CD14-positive monocyte (primary cell): Measurements from ENCODE around the gene MED12L. TPM values are rescaled to one million over a fixed set of nuclear protein-coding genes. Genes with fewer than 3 reads are reported as not detected.

ENCODE experiments used
- DNase-seq, 3 donors: peaks; one replicate each; pipeline ENCODE4 v3.0.0-alpha.2; 2011 to 2022
- H2AFZ ChIP-seq: 2 replicates; pipeline ENCODE4 v1.6.0; 2012; ENCODE audit warnings: mild to moderate bottlenecking, low read depth, low read length, inconsistent platforms; ENCODE audit not compliant: insufficient read depth, poor library complexity, severe bottlenecking
- H3K27ac ChIP-seq, 2 donors: 1 replicate in 1 of 2; 2 replicates in 1 of 2; pipeline ENCODE4 v1.5.1; 2012 to 2013; ENCODE audit warnings: low read length in 2 of 2, control low read depth in 1 of 2, inconsistent platforms in 1 of 2, low read depth in 1 of 2, mild to moderate bottlenecking in 1 of 2
- H3K27me3 ChIP-seq, 2 donors: one replicate each; pipeline versions ENCODE4 v1.6.0 to v1.6.1; 2011 to 2013; ENCODE audit warnings: low read length in 2 of 2; ENCODE audit not compliant: control insufficient read depth in 2 of 2, insufficient read depth in 2 of 2
- H3K36me3 ChIP-seq, 2 donors: replicated peaks in 1 of 2; 1 replicate in 1 of 2; 2 replicates in 1 of 2; pipeline versions ENCODE4 v1.5.1 to v1.6.1; 2012 to 2013; ENCODE audit warnings: low read length in 2 of 2, control low read depth in 1 of 2, inconsistent platforms in 1 of 2, mild to moderate bottlenecking in 1 of 2; ENCODE audit not compliant: insufficient read depth in 2 of 2, control insufficient read depth in 1 of 2
- H3K4me1 ChIP-seq, 2 donors: 1 replicate in 1 of 2; 2 replicates in 1 of 2; pipeline versions ENCODE4 v1.5.1 to v1.6.1; 2012 to 2013; ENCODE audit warnings: low read length in 2 of 2, control low read depth in 1 of 2, inconsistent platforms in 1 of 2, mild to moderate bottlenecking in 1 of 2, moderate library complexity in 1 of 2; ENCODE audit not compliant: insufficient read depth in 2 of 2, control insufficient read depth in 1 of 2
- H3K4me2 ChIP-seq: replicated peaks from 2 replicates; pipeline ENCODE3; 2012; ENCODE audit warnings: low read length, moderate library complexity, mild to moderate bottlenecking; ENCODE audit not compliant: poor library complexity, severe bottlenecking; ENCODE audit errors: extremely low read depth
- H3K4me3 ChIP-seq, 3 experiments: fragments of 200-600 bp in 1 of 3; sonication (generic) in 1 of 3; replicated peaks in 1 of 3; 1 replicate in 2 of 3; 2 replicates in 1 of 3; pipeline ENCODE4 v1.5.1; 2011 to 2013; ENCODE audit warnings: low read length in 3 of 3, mild to moderate bottlenecking in 3 of 3, control low read depth in 2 of 3, low read depth in 2 of 3, inconsistent platforms in 1 of 3, moderate library complexity in 1 of 3
- H3K79me2 ChIP-seq: 2 replicates; pipeline ENCODE4 v1.6.0; 2012; ENCODE audit warnings: mild to moderate bottlenecking, control low read depth, inconsistent platforms, low read length, moderate library complexity; ENCODE audit not compliant: insufficient read depth
- H3K9ac ChIP-seq: 2 replicates; pipeline ENCODE4 v1.6.0; 2017; ENCODE audit warnings: low read length, mild to moderate bottlenecking; ENCODE audit not compliant: insufficient read depth, poor library complexity, severe bottlenecking
- H3K9me3 ChIP-seq, 2 donors: replicated peaks in 1 of 2; 1 replicate in 1 of 2; 2 replicates in 1 of 2; pipeline versions ENCODE4 v1.5.1 to v1.6.1; 2012 to 2013; ENCODE audit warnings: low read length in 2 of 2, control low read depth in 1 of 2; ENCODE audit not compliant: control insufficient read depth in 1 of 2, insufficient read depth in 1 of 2
- H4K20me1 ChIP-seq: 2 replicates; pipeline ENCODE4 v1.6.0; 2012; ENCODE audit warnings: mild to moderate bottlenecking, low read length, control low read depth, moderate library complexity; ENCODE audit not compliant: insufficient read depth
- H3K27ac Mint-ChIP-seq, 7 donors: one replicate each; pipeline ENCODE4 v1.8.0; 2020; ENCODE audit warnings: mild to moderate bottlenecking in 7 of 7, mixed read lengths in 7 of 7, moderate library complexity in 6 of 7, inconsistent platforms in 2 of 7
- H3K27me3 Mint-ChIP-seq, 3 donors: one replicate each; pipeline ENCODE4 v1.8.0; 2021 to 2022; ENCODE audit warnings: low read depth in 3 of 3, mild to moderate bottlenecking in 3 of 3, mixed read lengths in 3 of 3, moderate library complexity in 3 of 3, inconsistent platforms in 1 of 3
- H3K36me3 Mint-ChIP-seq, 2 donors: one replicate each; pipeline ENCODE4 v1.8.0; 2020; ENCODE audit warnings: mixed read lengths in 2 of 2, inconsistent platforms in 1 of 2, mild to moderate bottlenecking in 1 of 2
- H3K4me1 Mint-ChIP-seq: one replicate; pipeline ENCODE4 v1.8.0; 2020; ENCODE audit warnings: mild to moderate bottlenecking, mixed read lengths
- H3K4me3 Mint-ChIP-seq, 2 donors: one replicate each; pipeline ENCODE4 v1.8.0; 2020; ENCODE audit warnings: mild to moderate bottlenecking in 2 of 2, mixed read lengths in 2 of 2, moderate library complexity in 1 of 2
- H3K9me3 Mint-ChIP-seq, 7 donors: one replicate each; pipeline ENCODE4 v1.8.0; 2020 to 2022; ENCODE audit warnings: mixed read lengths in 7 of 7, mild to moderate bottlenecking in 6 of 7, moderate library complexity in 6 of 7, inconsistent platforms in 2 of 7
- WGBS: methylation state at CpG from one replicate; pipeline ENCODE4 v1.1.5; 2013; ENCODE audit warnings: missing lambda C conversion rate; ENCODE audit not compliant: insufficient coverage; 5-methylcytosine and 5-hydroxymethylcytosine counted together
- intact Hi-C, 2 donors: fragments of 100-400 bp; cut with micrococcal nuclease; formaldehyde crosslinking; loops; one replicate each; pipeline versions ENCODE4 v1.15.0 to v1.15.1; 2023
- polyA plus RNA-seq, 3 donors: library from polyadenylated mRNA; depleted of rRNA in 1 of 3; unstranded in 2 of 3; stranded (reverse) in 1 of 3; fragments of 300-500 nt in 2 of 3; fragments of >200 nt in 1 of 3; fragmentation: Illumina TruSeq in 2 of 3; gene quantifications; 1 replicate in 2 of 3; 2 replicates in 1 of 3; pipeline ENCODE4 v1.2.3, GENCODE V29; 2012 to 2021
- TF ChIP-seq, protein P1 (sequence below): fragments of 200-600 bp; IDR thresholded peaks from one replicate; pipeline ENCODE4 v1.8.0; 2022; ENCODE audit warnings: antibody characterized with exemption, mild to moderate bottlenecking

The MED12L gene
- polyA plus RNA-seq, 3 donors = 0.12 to 0.29 TPM; not detected in 1

- Mint-ChIP-seq H3K4me3 (no peak overlapping the region), H3K4me1 (no peaks in the 10 kb centered on the region), H3K36me3 (no peaks in the 10 kb centered on the region), H3K27me3 (peaks cover 2 to 3% (median 2%) of the 10 kb centered on the region in 3 donors), H3K27ac (no peak overlapping the region), H3K9me3 (peaks cover 0 to 8% (median 0%) of the 10 kb centered on the region in 7 donors)
- intact Hi-C loops = no loop called here
- DNase-seq = no peak
- WGBS = 100% methylated on average over 1 of the region's 1 CpG
- Histone ChIP-seq H3K27ac (no peak overlapping the region), H3K36me3 (no peaks in the 10 kb centered on the region), H3K9ac (no peak overlapping the region), H2AFZ (no peak overlapping the region), H3K9me3 (peaks cover 0 to 4% of the 10 kb centered on the region in 2 donors), H3K4me1 (no peaks in the 10 kb centered on the region), H3K27me3 (no peaks in the 10 kb centered on the region), H3K79me2 (no peaks in the 10 kb centered on the region), H3K4me3 (no peak overlapping the region), H3K4me2 (no peak overlapping the region), H4K20me1 (no peaks in the 10 kb centered on the region)
- TF ChIP-seq, protein P1, sequence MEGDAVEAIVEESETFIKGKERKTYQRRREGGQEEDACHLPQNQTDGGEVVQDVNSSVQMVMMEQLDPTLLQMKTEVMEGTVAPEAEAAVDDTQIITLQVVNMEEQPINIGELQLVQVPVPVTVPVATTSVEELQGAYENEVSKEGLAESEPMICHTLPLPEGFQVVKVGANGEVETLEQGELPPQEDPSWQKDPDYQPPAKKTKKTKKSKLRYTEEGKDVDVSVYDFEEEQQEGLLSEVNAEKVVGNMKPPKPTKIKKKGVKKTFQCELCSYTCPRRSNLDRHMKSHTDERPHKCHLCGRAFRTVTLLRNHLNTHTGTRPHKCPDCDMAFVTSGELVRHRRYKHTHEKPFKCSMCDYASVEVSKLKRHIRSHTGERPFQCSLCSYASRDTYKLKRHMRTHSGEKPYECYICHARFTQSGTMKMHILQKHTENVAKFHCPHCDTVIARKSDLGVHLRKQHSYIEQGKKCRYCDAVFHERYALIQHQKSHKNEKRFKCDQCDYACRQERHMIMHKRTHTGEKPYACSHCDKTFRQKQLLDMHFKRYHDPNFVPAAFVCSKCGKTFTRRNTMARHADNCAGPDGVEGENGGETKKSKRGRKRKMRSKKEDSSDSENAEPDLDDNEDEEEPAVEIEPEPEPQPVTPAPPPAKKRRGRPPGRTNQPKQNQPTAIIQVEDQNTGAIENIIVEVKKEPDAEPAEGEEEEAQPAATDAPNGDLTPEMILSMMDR = no peak
Measured at GRCh38 chr3:151415289-151415688, 329.8 kb downstream of the MED12L start.

GRCh38 chr3:151419806-151420205 lies 334.3 kb downstream of the MED12L start:
- H3K4me1 ChIP-seq = peaks cover 7 to 8% of the 10 kb centered on the region in 2 donors
- H3K27me3 ChIP-seq = no peaks in the 10 kb centered on the region
- WGBS = no CpG with 5 or more reads among the region's 6 CpGs
- Mint-ChIP-seq H3K27ac (peak overlapping the region in 1 of 7 donors; percentile 64), H3K4me1 (peaks cover 7% of the 10 kb centered on the region), H3K27me3 (peaks cover 2 to 3% (median 2%) of the 10 kb centered on the region in 3 donors), H3K4me3 (no peak overlapping the region), H3K36me3 (no peaks in the 10 kb centered on the region), H3K9me3 (peaks cover 0 to 3% (median 0%) of the 10 kb centered on the region in 7 donors)
- no peaks in the 10 kb centered on the region for H3K79me2 ChIP-seq
- no peak overlapping the region for H3K27ac ChIP-seq
- H3K4me3 ChIP-seq = no peak overlapping the region
- intact Hi-C loops = no loop called here
- no peaks in the 10 kb centered on the region for H3K36me3 ChIP-seq
- H3K9ac ChIP-seq = no peak overlapping the region
- H4K20me1 ChIP-seq = no peaks in the 10 kb centered on the region
- TF ChIP-seq, protein P1 = no peak
- H3K4me2 ChIP-seq = no peak overlapping the region
- no peak for DNase-seq
- H2AFZ ChIP-seq = no peak overlapping the region
- H3K9me3 ChIP-seq = no peaks in the 10 kb centered on the region
